CD4-positive, alpha-beta memory T cell (primary cell): ENCODE data around the gene DDR2. TPM values are rescaled to one million over a fixed set of nuclear protein-coding genes. Genes with fewer than 3 reads are reported as not detected.
"Not testable (repeated sequence)": the region's sequence is repeated elsewhere in the genome, so short reads cannot be mapped to it uniquely, and the experiment has no call there.

ENCODE experiments used
- CTCF ChIA-PET: fragments of 350-600 bp; sonication (Branson Sonifier 250); formaldehyde crosslinking; loops from one replicate; lab custom pipeline; 2021; ENCODE audit warnings: inconsistent platforms; ENCODE audit not compliant: partially characterized antibody; lab: Charles Lee
- POLR2A ChIA-PET: fragments of 350-600 bp; sonication (Branson Sonifier 250); formaldehyde crosslinking; loops from one replicate; lab custom pipeline; 2021; ENCODE audit not compliant: partially characterized antibody; lab: Charles Lee
- DNase-seq, 5 donors: peaks; one replicate each; pipeline versions ENCODE4 v3.0.0 to v3.0.0-alpha.2; 2020 to 2022; ENCODE audit warnings: mixed read lengths in 1 of 5
- H3K27ac ChIP-seq: one replicate; pipeline ENCODE4 v1.7.0; 2013; ENCODE audit warnings: low read depth, low read length
- H3K27me3 ChIP-seq: 2 replicates; pipeline ENCODE4 v1.7.0; 2013; ENCODE audit warnings: mild to moderate bottlenecking, low read length, moderate library complexity; ENCODE audit not compliant: insufficient read depth
- H3K36me3 ChIP-seq: 2 replicates; pipeline ENCODE4 v1.7.0; 2013; ENCODE audit warnings: mild to moderate bottlenecking, low read length, moderate library complexity; ENCODE audit not compliant: insufficient read depth
- H3K4me1 ChIP-seq: 2 replicates; pipeline ENCODE4 v1.7.0; 2013; ENCODE audit warnings: mild to moderate bottlenecking, low read length, moderate library complexity; ENCODE audit not compliant: insufficient read depth
- H3K4me3 ChIP-seq, 2 donors: one replicate each; pipeline ENCODE4 v1.7.0; 2013; ENCODE audit warnings: low read length in 2 of 2, mild to moderate bottlenecking in 1 of 2
- H3K9me3 ChIP-seq, 2 donors: one replicate each; pipeline ENCODE4 v1.7.0; 2013; ENCODE audit warnings: low read length in 2 of 2, control low read depth in 1 of 2; ENCODE audit not compliant: control insufficient read depth in 1 of 2
- H3K27ac Mint-ChIP-seq, 7 donors: one replicate each; pipeline ENCODE4 v1.8.0; 2020 to 2021; ENCODE audit warnings: mixed read lengths in 7 of 7, mild to moderate bottlenecking in 6 of 7, inconsistent platforms in 3 of 7, moderate library complexity in 3 of 7
- H3K27me3 Mint-ChIP-seq, 2 donors: one replicate each; pipeline ENCODE4 v1.8.0; 2020 to 2021; ENCODE audit warnings: mixed read lengths in 2 of 2
- H3K36me3 Mint-ChIP-seq, 2 donors: one replicate each; pipeline ENCODE4 v1.8.0; 2020 to 2021; ENCODE audit warnings: mixed read lengths in 2 of 2, inconsistent platforms in 1 of 2, mild to moderate bottlenecking in 1 of 2
- H3K4me1 Mint-ChIP-seq, 4 donors: one replicate each; pipeline ENCODE4 v1.8.0; 2020 to 2021; ENCODE audit warnings: mixed read lengths in 4 of 4, mild to moderate bottlenecking in 1 of 4
- H3K4me3 Mint-ChIP-seq, 8 donors: one replicate each; pipeline ENCODE4 v1.8.0; 2020 to 2021; ENCODE audit warnings: mixed read lengths in 8 of 8, mild to moderate bottlenecking in 7 of 8, moderate library complexity in 6 of 8, inconsistent platforms in 3 of 8
- H3K9me3 Mint-ChIP-seq, 8 donors: one replicate each; pipeline ENCODE4 v1.8.0; 2020 to 2021; ENCODE audit warnings: mixed read lengths in 8 of 8, mild to moderate bottlenecking in 5 of 8, inconsistent platforms in 3 of 8, moderate library complexity in 1 of 8
- intact Hi-C: fragments of 100-400 bp; cut with micrococcal nuclease; formaldehyde crosslinking; loops from one replicate; pipeline ENCODE4 v1.15.1; 2023
- polyA plus RNA-seq, 2 donors: library from polyadenylated mRNA; unstranded; fragments of 300-500 nt; fragmentation: Illumina TruSeq; gene quantifications; one replicate each; pipeline ENCODE4 v1.2.3, GENCODE V29; 2021
- total RNA-seq, 2 experiments: library from RNA; stranded (reverse); gene quantifications; one replicate each; pipeline ENCODE4 v1.2.3, GENCODE V29; 2021

Gene DDR2
- total and polyA plus RNA-seq, 4 experiments from 2014 or later, result 0.18 to 0.53 (median 0.47) TPM; not detected in 1

GRCh38 chr1:162765788-162766187, 133.5 kb downstream of the DDR2 start:
- Mint-ChIP-seq H3K27me3 (no peaks in the 10 kb centered on the region), H3K9me3 (peaks cover 0 to 4% (median 0%) of the 10 kb centered on the region in 8 donors), H3K27ac (no peak overlapping the region), H3K4me1 (no peaks in the 10 kb centered on the region), H3K36me3 (no peaks in the 10 kb centered on the region), H3K4me3 (no peak overlapping the region)
- ChIA-PET POLR2A (no interaction called here), CTCF (no interaction called here)
- intact Hi-C loops, result no loop called here
- H3K36me3 ChIP-seq, result no peaks in the 10 kb centered on the region
- H3K27me3 ChIP-seq, result no peaks in the 10 kb centered on the region
- no peak overlapping the region for H3K4me3 ChIP-seq
- H3K27ac ChIP-seq, result no peak overlapping the region
- no peak for DNase-seq
- no peaks in the 10 kb centered on the region for H3K9me3 ChIP-seq
- no peaks in the 10 kb centered on the region for H3K4me1 ChIP-seq

DNA sequence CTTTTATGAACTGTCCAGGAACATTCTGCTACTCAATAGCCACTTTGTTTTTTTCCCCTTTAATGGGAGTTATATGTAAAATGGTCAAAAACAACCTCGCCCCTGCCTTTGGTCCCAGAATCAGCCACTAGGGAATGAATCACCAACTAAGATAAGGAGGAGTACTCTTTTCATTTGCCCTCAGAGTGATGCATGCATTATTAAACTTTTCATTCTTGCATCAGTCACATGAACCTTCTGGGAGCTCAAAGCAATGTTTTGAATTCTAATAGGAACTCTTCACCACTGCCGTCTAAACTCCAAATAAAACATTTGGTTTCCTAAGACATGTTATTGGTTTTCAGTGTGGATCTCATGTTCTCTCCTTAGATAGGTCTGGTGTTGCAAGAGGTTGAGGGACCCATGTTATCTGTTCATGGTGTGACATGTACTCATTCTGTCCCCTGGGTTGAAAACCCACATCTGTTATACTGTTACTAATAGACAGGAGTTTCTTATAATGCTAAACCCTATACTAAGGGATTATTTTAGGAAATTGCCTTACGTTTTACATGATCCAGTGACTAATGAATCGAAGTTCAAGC, 140.4 kb downstream of the DDR2 start:
- H3K27me3 ChIP-seq, result no peaks in the 10 kb centered on the region
- no peaks in the 10 kb centered on the region for H3K36me3 ChIP-seq
- no peak overlapping the region for H3K4me3 ChIP-seq
- no peaks in the 10 kb centered on the region for H3K4me1 Mint-ChIP-seq
- H3K4me1 ChIP-seq, result no peaks in the 10 kb centered on the region
- no peaks in the 10 kb centered on the region for H3K9me3 ChIP-seq
- no peak overlapping the region for H3K27ac ChIP-seq
- no peak overlapping the region for H3K4me3 Mint-ChIP-seq
- H3K27me3 Mint-ChIP-seq, result peaks cover 4% of the 10 kb centered on the region in 2 donors
- H3K27ac Mint-ChIP-seq, result no peak overlapping the region
- H3K36me3 Mint-ChIP-seq, result no peaks in the 10 kb centered on the region
- CTCF ChIA-PET, result interaction anchor here (0.8 kb wide), 1 partner anchor 716 kb away, joined by 3 read pairs; no protein-coding TSS in a partner anchor
- intact Hi-C loops, result no loop called here
- no peaks in the 10 kb centered on the region for H3K9me3 Mint-ChIP-seq
- POLR2A ChIA-PET, result no interaction called here
- DNase-seq, result no peak

DNA sequence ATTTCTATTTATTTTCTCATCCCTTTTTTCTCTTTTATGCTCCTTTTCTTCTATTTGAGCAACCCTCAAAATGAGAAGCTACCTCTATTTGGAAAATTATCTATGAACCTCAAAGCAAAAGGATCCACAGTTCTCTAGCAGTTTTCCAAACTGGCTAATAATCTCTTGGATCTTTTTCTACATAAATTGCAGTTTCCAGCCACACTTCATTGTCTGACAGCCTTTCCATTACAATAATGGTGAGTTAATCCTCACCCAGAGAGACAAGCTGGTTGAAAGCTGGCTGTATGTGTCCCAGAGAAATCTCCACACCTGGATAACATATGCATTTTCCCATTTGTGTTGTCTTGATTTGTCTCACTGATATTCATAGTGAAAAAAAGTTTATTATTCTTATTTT, 141.7 kb downstream of the DDR2 start:
- ChIA-PET CTCF (no interaction called here), POLR2A (no interaction called here)
- peaks cover 4% of the 10 kb centered on the region in 2 donors for H3K27me3 Mint-ChIP-seq
- DNase-seq, result no peak
- no peaks in the 10 kb centered on the region for H3K4me1 Mint-ChIP-seq
- no peaks in the 10 kb centered on the region for H3K36me3 Mint-ChIP-seq
- intact Hi-C loops, result no loop called here
- H3K9me3 Mint-ChIP-seq, result no peaks in the 10 kb centered on the region
- H3K4me1 ChIP-seq, result no peaks in the 10 kb centered on the region
- no peaks in the 10 kb centered on the region for H3K9me3 ChIP-seq
- no peak overlapping the region for H3K4me3 ChIP-seq
- H3K27ac ChIP-seq, result no peak overlapping the region
- no peaks in the 10 kb centered on the region for H3K27me3 ChIP-seq
- no peaks in the 10 kb centered on the region for H3K36me3 ChIP-seq
- H3K27ac Mint-ChIP-seq, result no peak overlapping the region
- H3K4me3 Mint-ChIP-seq, result no peak overlapping the region

- Histone ChIP-seq H3K27me3 (no peaks in the 10 kb centered on the region), H3K4me1 (no peaks in the 10 kb centered on the region), H3K27ac (no peak overlapping the region), H3K9me3 (no peaks in the 10 kb centered on the region), H3K4me3 (no peak overlapping the region), H3K36me3 (no peaks in the 10 kb centered on the region)
- intact Hi-C loops, result no loop called here
- H3K9me3 Mint-ChIP-seq, result peaks cover 0 to 1% (median 0%) of the 10 kb centered on the region in 8 donors
- no peak for DNase-seq
- H3K27me3 Mint-ChIP-seq, result peaks cover 7 to 8% of the 10 kb centered on the region in 2 donors
- no peak overlapping the region for H3K4me3 Mint-ChIP-seq
- no peaks in the 10 kb centered on the region for H3K36me3 Mint-ChIP-seq
- ChIA-PET POLR2A (no interaction called here), CTCF (no interaction called here)
- H3K27ac Mint-ChIP-seq, result no peak overlapping the region
- H3K4me1 Mint-ChIP-seq, result no peaks in the 10 kb centered on the region
Measured at GRCh38 chr1:162779043-162779442, 146.8 kb downstream of the DDR2 start.

- no peak overlapping the region for H3K4me3 ChIP-seq
- Mint-ChIP-seq H3K9me3 (peaks cover 0 to 1% (median 0%) of the 10 kb centered on the region in 8 donors), H3K27ac (no peak overlapping the region), H3K27me3 (peaks cover 6 to 7% of the 10 kb centered on the region in 2 donors), H3K36me3 (no peaks in the 10 kb centered on the region), H3K4me3 (no peak overlapping the region), H3K4me1 (no peaks in the 10 kb centered on the region)
- no peak for DNase-seq
- intact Hi-C loops, result no loop called here
- no peaks in the 10 kb centered on the region for H3K27me3 ChIP-seq
- H3K4me1 ChIP-seq, result no peaks in the 10 kb centered on the region
- H3K36me3 ChIP-seq, result no peaks in the 10 kb centered on the region
- POLR2A ChIA-PET, result no interaction called here
- H3K27ac ChIP-seq, result no peak overlapping the region
- CTCF ChIA-PET, result no interaction called here
- H3K9me3 ChIP-seq, result no peaks in the 10 kb centered on the region
Measured at GRCh38 chr1:162782671-162783070, 150.4 kb downstream of the DDR2 start.

GRCh38 chr1:162784926-162785325, 152.7 kb downstream of the DDR2 start:
- POLR2A ChIA-PET, DNase-seq, H3K27me3 Mint-ChIP-seq, intact Hi-C loops, H3K4me1 ChIP-seq, H3K9me3 ChIP-seq, H3K4me3 Mint-ChIP-seq, H3K9me3 Mint-ChIP-seq, H3K27ac ChIP-seq, H3K36me3 Mint-ChIP-seq, H3K36me3 ChIP-seq, H3K4me1 Mint-ChIP-seq, H3K4me3 ChIP-seq, H3K27ac Mint-ChIP-seq, CTCF ChIA-PET, H3K27me3 ChIP-seq: not testable (repeated sequence)

GRCh38 chr1:162788783-162789182, 156.5 kb downstream of the DDR2 start:
- CTCF ChIA-PET, H3K4me1 ChIP-seq, H3K4me3 Mint-ChIP-seq, H3K27me3 ChIP-seq, intact Hi-C loops, H3K27me3 Mint-ChIP-seq, H3K4me1 Mint-ChIP-seq, H3K9me3 Mint-ChIP-seq, H3K36me3 Mint-ChIP-seq, H3K27ac ChIP-seq, H3K36me3 ChIP-seq, POLR2A ChIA-PET, DNase-seq, H3K4me3 ChIP-seq, H3K9me3 ChIP-seq: not testable (repeated sequence)
- peak overlapping the region in 3 of 7 donors; percentile 9 to 52 (median 25) for H3K27ac Mint-ChIP-seq
